ENCODE measurements around the gene EPGN. TPM values are rescaled to one million over a fixed set of nuclear protein-coding genes. Genes with fewer than 3 reads are reported as not detected.

EPGN gene
- total and polyA plus RNA-seq, 2 of the 8 experiments (the other 6 are each of a cell fraction or from before 2014, with no cell fraction given), result not detected

- TF ChIP-seq CHD7 (IDR thresholded peaks at IDR 0.05; ENCODE audit: insufficient replicate concordance, low read length) (no peak), SAP30 (IDR thresholded peaks at IDR 0.05; ENCODE audit: insufficient read depth, insufficient replicate concordance, low read length) (no peak), ASH2L (IDR thresholded peaks at IDR 0.05; ENCODE audit: low read length) (no peak), NRF1 (IDR thresholded peaks at IDR 0.05; ENCODE audit: low read depth, low read length) (no peak), TCF12 (IDR thresholded peaks at IDR 0.05; ENCODE audit: low read depth, low read length) (no peak), RAD21 (IDR thresholded peaks at IDR 0.05 in 1 of 2, conservative IDR thresholded peaks at IDR 0.05 in 1 of 2; ENCODE audit: low read depth in 2 of 2, low read length in 2 of 2) (no peak), FOSL1 (IDR thresholded peaks at IDR 0.05; ENCODE audit: insufficient read depth, low read depth, low read length) (no peak)
- TF ChIP-seq, protein P1, sequence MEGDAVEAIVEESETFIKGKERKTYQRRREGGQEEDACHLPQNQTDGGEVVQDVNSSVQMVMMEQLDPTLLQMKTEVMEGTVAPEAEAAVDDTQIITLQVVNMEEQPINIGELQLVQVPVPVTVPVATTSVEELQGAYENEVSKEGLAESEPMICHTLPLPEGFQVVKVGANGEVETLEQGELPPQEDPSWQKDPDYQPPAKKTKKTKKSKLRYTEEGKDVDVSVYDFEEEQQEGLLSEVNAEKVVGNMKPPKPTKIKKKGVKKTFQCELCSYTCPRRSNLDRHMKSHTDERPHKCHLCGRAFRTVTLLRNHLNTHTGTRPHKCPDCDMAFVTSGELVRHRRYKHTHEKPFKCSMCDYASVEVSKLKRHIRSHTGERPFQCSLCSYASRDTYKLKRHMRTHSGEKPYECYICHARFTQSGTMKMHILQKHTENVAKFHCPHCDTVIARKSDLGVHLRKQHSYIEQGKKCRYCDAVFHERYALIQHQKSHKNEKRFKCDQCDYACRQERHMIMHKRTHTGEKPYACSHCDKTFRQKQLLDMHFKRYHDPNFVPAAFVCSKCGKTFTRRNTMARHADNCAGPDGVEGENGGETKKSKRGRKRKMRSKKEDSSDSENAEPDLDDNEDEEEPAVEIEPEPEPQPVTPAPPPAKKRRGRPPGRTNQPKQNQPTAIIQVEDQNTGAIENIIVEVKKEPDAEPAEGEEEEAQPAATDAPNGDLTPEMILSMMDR (IDR thresholded peaks at IDR 0.05; ENCODE audit: control extremely low read depth in 1 of 3, insufficient read depth in 1 of 3, low read depth in 1 of 3, low read length in 3 of 3), result no peak
Observed at GRCh38 chr4:74304095-74304625, 4.1 kb upstream of the EPGN start (continued).

Measured in H1 (cell line).